ACC112 (cell line): Measurements from ENCODE around the gene CASKIN1.

Source experiments
- H2AFZ ChIP-seq: fragments of 200-600 bp; sonication (generic); one replicate; pipeline ENCODE4 v1.6.0; 2017; ENCODE audit warnings: antibody characterized with exemption, low read length; ENCODE audit not compliant: unreplicated experiment
- H3K27ac ChIP-seq: fragments of 200-600 bp; sonication (generic); 2 replicates; pipeline ENCODE4 v1.5.1; 2014; ENCODE audit warnings: low read depth, mild to moderate bottlenecking, antibody characterized with exemption, low read length, moderate library complexity
- H3K27me3 ChIP-seq: fragments of 200-600 bp; sonication (generic); 2 replicates; pipeline ENCODE4 v1.6.1; 2014; ENCODE audit warnings: mild to moderate bottlenecking, antibody characterized with exemption, low read length, moderate library complexity, mixed read lengths; ENCODE audit not compliant: insufficient read depth
- H3K36me3 ChIP-seq: fragments of 200-600 bp; sonication (generic); 2 replicates; pipeline ENCODE4 v1.6.1; 2016; ENCODE audit warnings: mild to moderate bottlenecking, antibody characterized with exemption, low read length, moderate library complexity, mixed read lengths; ENCODE audit not compliant: insufficient read depth
- H3K4me1 ChIP-seq: fragments of 200-600 bp; sonication (generic); one replicate; pipeline ENCODE4 v1.6.1; 2016; ENCODE audit warnings: low read length, mixed read lengths; ENCODE audit not compliant: insufficient read depth, unreplicated experiment, control insufficient read depth
- H3K4me3 ChIP-seq: fragments of 200-600 bp; sonication (generic); 2 replicates; pipeline ENCODE4 v1.5.1; 2014; ENCODE audit warnings: mild to moderate bottlenecking, low read depth, low read length
- H3K79me2 ChIP-seq: fragments of 200-600 bp; sonication (generic); one replicate; pipeline ENCODE4 v1.6.0; 2016; ENCODE audit warnings: low read length; ENCODE audit not compliant: control insufficient read depth, unreplicated experiment, insufficient read depth

CASKIN1 gene

DNA sequence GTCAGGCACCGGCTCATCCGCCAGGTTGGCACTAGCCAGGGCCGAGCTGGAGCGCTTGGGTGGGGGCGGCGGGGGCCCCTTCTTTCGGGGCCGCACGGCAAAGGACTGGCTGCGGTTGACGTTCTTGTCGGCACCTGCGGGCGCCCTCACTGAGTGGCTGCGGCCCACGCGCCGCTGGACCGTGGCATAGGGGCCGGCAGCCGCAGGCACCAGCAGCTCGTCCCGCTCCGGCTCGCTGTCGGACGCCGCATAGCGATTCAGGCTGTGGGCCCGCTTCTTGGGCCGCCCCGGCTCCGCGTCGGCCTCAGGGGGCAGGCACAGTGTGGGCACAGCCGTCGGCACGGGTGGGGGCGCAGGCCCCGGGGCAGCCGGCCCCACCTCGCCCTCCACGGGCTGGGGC is 15.9 kb downstream of the CASKIN1 start:
- Histone ChIP-seq H3K27ac (no peak overlapping the region), H2AFZ (no peak overlapping the region), H3K79me2 (no peaks in the 10 kb centered on the region), H3K27me3 (no peaks in the 10 kb centered on the region), H3K4me1 (no peaks in the 10 kb centered on the region), H3K36me3 (peaks cover 14% of the 10 kb centered on the region; the same call in 1 of the 2 replicates), H3K4me3 (no peak overlapping the region)

- no peaks in the 10 kb centered on the region for H3K79me2 ChIP-seq
- H2AFZ ChIP-seq, result no peak overlapping the region
- H3K36me3 ChIP-seq, result peaks cover 14% of the 10 kb centered on the region; the same call in 1 of the 2 replicates
- no peaks in the 10 kb centered on the region for H3K27me3 ChIP-seq
- no peak overlapping the region for H3K4me3 ChIP-seq
- no peaks in the 10 kb centered on the region for H3K4me1 ChIP-seq
- H3K27ac ChIP-seq, result no peak overlapping the region
Observed at GRCh38 chr16:2179576-2179975, 16.8 kb downstream of the CASKIN1 start.

DNA sequence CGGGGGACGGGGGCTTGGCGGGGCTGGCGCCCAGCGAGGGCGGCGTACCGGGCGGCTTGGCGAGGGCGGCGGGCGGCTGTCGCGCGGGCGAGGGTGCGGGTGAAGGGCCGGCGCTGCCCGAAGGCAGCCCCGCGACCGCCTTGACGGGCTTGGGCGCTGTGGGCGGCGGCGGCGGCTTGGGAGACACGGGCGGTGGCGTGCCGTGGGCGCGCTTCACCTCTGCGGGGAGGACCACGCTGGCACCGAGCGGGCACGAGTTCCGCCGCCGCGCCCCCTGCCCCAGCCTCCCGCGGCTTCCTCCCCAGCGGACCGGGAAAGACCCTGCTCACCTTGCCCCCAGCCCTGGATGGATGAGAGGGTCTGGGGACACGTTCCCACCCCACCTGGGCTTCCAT is 17.3 kb downstream of the CASKIN1 start:
- Histone ChIP-seq H3K27me3 (no peaks in the 10 kb centered on the region), H3K4me1 (no peaks in the 10 kb centered on the region), H3K79me2 (no peaks in the 10 kb centered on the region), H3K36me3 (peaks cover 14% of the 10 kb centered on the region; the same call in 1 of the 2 replicates), H3K27ac (no peak overlapping the region), H3K4me3 (no peak overlapping the region), H2AFZ (no peak overlapping the region)

DNA sequence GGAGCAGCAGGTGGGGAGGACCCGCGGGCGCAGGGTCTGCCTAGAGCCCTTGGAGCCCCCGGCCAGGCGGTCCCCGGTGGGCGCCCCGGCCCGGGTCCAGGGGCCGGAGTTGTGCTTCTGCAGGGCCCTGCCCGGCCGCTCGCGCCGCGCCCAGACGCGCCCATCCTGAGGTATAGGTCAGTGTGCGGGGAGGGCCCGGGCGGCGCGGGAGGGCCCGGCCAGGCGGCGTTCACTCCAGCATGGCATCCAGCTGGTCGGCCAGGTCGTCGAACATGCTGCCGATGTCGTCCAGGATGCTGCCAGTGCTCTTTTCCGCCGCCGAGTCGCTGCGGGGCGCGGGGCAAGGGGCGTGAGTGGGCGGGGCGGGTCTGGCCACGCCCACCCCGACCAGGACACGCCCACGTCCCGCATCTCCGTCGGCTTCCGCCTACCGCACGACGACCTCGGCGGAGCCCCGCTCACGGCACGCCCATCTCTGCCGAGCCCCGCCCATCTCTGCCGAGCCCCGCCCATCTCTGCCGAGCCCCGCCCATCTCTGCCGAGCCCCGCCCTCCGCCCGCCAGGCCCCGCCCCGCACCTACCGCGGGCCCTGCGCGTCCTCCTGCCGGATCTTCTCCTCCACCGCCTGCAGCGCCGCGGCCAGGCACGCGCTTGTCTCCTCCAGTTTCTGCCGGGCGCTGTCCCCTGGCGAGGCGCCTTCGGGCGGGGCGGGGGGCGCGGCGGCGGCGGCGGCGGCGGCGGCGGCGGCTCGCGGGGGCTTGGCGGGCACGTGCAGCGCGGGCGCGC is 17.9 kb downstream of the CASKIN1 start:
- Histone ChIP-seq H3K27ac (no peak overlapping the region), H3K4me3 (no peak overlapping the region), H3K36me3 (peaks cover 14% of the 10 kb centered on the region; the same call in 1 of the 2 replicates), H2AFZ (no peak overlapping the region), H3K4me1 (no peaks in the 10 kb centered on the region), H3K79me2 (no peaks in the 10 kb centered on the region), H3K27me3 (no peaks in the 10 kb centered on the region)

GRCh38 chr16:2177561-2177960 is 18.8 kb downstream of the CASKIN1 start:
- no peaks in the 10 kb centered on the region for H3K79me2 ChIP-seq
- no peak overlapping the region for H3K4me3 ChIP-seq
- no peaks in the 10 kb centered on the region for H3K27me3 ChIP-seq
- H3K27ac ChIP-seq, result no peak overlapping the region
- H2AFZ ChIP-seq, result no peak overlapping the region
- no peaks in the 10 kb centered on the region for H3K4me1 ChIP-seq
- peaks cover 19% of the 10 kb centered on the region; the same call in 1 of the 2 replicates for H3K36me3 ChIP-seq

DNA sequence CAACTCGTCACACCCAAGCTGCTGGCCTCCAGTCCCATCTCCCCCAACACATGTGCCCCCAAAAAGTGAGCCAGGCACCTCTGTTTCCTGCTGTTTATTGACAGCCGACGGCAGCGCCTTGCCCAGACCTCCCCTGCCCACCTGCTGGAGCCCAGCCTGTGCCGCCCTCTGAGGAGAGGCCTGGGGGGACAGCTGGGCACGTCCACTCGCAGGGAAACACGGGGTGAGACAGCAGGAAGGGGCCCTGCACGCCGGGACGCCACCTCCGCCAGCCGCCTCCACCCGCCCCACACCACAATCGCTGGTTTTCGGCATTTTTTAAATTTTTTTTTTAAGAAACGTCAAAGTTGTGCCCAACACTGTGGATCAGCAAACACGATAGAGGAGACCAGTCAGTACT is 19.3 kb downstream of the CASKIN1 start:
- Histone ChIP-seq H3K36me3 (peaks cover 19% of the 10 kb centered on the region; the same call in 1 of the 2 replicates), H2AFZ (no peak overlapping the region), H3K27me3 (no peaks in the 10 kb centered on the region), H3K4me3 (no peak overlapping the region), H3K4me1 (no peaks in the 10 kb centered on the region), H3K79me2 (no peaks in the 10 kb centered on the region), H3K27ac (no peak overlapping the region)

DNA sequence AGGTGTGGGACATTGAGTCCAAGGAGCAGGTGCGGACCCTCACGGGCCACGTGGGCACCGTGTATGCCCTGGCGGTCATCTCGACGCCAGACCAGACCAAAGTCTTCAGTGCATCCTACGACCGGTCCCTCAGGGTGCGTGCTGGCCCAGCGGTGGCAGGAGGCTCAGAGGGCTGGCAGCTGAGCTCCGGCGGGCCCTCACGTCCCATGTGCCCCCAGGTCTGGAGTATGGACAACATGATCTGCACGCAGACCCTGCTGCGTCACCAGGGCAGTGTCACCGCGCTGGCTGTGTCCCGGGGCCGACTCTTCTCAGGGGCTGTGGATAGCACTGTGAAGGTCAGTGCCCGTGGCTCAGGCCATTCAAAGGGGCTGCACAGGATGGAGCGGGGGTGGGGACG is 20.4 kb downstream of the CASKIN1 start:
- Histone ChIP-seq H3K4me1 (no peaks in the 10 kb centered on the region), H3K27me3 (no peaks in the 10 kb centered on the region), H3K27ac (no peak overlapping the region), H3K79me2 (no peaks in the 10 kb centered on the region), H3K4me3 (no peak overlapping the region), H3K36me3 (peaks cover 19% of the 10 kb centered on the region; the same call in 1 of the 2 replicates), H2AFZ (no peak overlapping the region)

DNA sequence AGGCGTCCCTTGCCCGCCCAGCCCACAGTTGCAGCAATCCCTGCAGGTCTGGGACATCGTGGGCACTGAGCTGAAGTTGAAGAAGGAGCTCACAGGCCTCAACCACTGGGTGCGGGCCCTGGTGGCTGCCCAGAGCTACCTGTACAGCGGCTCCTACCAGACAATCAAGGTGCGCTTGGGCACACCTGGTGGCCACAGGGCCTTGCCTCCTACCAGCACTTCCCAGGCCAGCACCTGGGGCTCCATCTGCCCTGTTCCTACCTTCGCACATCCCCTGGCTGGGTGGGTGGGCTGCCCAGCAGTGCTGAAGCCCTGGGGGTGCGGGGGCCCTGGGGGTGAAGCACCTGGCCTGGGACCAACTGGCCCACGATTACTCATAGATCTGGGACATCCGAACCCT is 21.0 kb downstream of the CASKIN1 start:
- peaks cover 19% of the 10 kb centered on the region; the same call in 1 of the 2 replicates for H3K36me3 ChIP-seq
- no peaks in the 10 kb centered on the region for H3K79me2 ChIP-seq
- no peak overlapping the region for H2AFZ ChIP-seq
- H3K4me1 ChIP-seq, result no peaks in the 10 kb centered on the region
- no peak overlapping the region for H3K27ac ChIP-seq
- H3K4me3 ChIP-seq, result no peak overlapping the region
- no peaks in the 10 kb centered on the region for H3K27me3 ChIP-seq

DNA sequence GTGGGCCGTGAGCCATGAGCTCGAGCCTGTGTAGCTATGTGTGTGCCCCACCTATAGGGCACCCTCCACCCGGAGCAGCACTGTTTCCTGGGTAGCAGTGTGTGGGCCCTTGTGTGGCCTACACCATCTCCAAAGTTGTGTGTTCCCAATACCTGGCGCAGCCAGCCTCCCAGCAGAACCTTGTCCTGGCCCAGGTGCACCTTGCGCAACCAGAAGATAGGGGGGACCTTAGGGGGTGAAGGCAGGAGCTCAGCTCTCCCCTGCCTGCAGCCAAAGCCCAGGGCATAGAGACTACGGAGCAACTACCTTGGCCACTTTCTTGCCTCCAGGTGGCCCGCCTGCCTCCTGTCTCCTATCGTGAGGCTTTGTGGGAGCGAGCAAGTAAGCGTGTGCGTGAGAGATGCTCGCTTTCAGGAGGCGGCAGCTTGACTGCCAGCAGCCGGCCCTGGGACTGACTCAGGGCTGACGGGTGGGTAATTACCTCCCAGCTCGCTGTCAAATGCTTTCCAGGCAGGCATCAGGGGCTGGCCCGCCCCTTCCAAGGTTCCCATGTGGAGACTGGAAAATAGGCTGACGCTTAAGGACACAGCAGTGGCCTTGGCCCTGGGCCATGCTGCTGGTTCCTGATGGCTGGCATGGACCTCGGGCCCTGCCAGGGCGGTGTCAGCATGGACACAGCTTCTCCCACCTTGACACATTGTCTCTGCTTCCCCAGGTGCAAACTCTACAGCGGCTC is 21.8 kb downstream of the CASKIN1 start:
- Histone ChIP-seq H3K36me3 (peaks cover 19% of the 10 kb centered on the region; the same call in 1 of the 2 replicates), H2AFZ (no peak overlapping the region), H3K4me1 (no peaks in the 10 kb centered on the region)

GRCh38 chr16:2173916-2174315 is 22.5 kb downstream of the CASKIN1 start:
- Histone ChIP-seq H3K79me2 (no peaks in the 10 kb centered on the region), H2AFZ (no peak overlapping the region), H3K36me3 (peaks cover 19% of the 10 kb centered on the region; the same call in 1 of the 2 replicates), H3K27me3 (no peaks in the 10 kb centered on the region), H3K27ac (no peak overlapping the region), H3K4me1 (no peaks in the 10 kb centered on the region), H3K4me3 (no peak overlapping the region)

More for the DNA sequence above, 21.8 kb downstream of the CASKIN1 start:
- no peak overlapping the region for H3K4me3 ChIP-seq
- no peaks in the 10 kb centered on the region for H3K79me2 ChIP-seq
- no peaks in the 10 kb centered on the region for H3K27me3 ChIP-seq
- H3K27ac ChIP-seq, result no peak overlapping the region
